Heart left ventricle (tissue), 16 donors: ENCODE results near the gene ATP2A1. TPM values are rescaled to one million over a fixed set of nuclear protein-coding genes. Genes with fewer than 3 reads are reported as not detected.

Experiments used
- ATAC-seq, 4 donors: fragments of 200-7000 bp; cut with Tn5 transposase; one replicate each; pipeline ENCODE4 v1.9.1; 2020 to 2022; ENCODE audit warnings: moderate library complexity in 4 of 4, mild to moderate bottlenecking in 3 of 4, moderate number of reproducible peaks in 1 of 4
- DNase-seq, 5 donors: peaks; one replicate each; pipeline ENCODE4 v3.0.0-alpha.2; 2020
- H3K27ac ChIP-seq, 12 donors: fragments of 200-600 bp; sonication (generic) in 4 of 12; one replicate each; pipeline versions ENCODE4 v1.5.0 to v1.8.0; 2016 to 2022; ENCODE audit warnings: mild to moderate bottlenecking in 2 of 12
- H3K27me3 ChIP-seq, 9 donors: fragments of 200-600 bp; sonication (generic) in 2 of 9; one replicate each; pipeline versions ENCODE4 v1.5.1 to v1.8.0; 2016 to 2022; ENCODE audit warnings: mild to moderate bottlenecking in 3 of 9
- H3K36me3 ChIP-seq, 9 donors: fragments of 200-600 bp; sonication (generic) in 2 of 9; one replicate each; pipeline versions ENCODE4 v1.5.0 to v1.8.0; 2018 to 2022; ENCODE audit warnings: mild to moderate bottlenecking in 2 of 9
- H3K4me1 ChIP-seq, 12 donors: fragments of 200-600 bp; sonication (generic) in 4 of 12; one replicate each; pipeline versions ENCODE4 v1.5.0 to v1.8.0; 2016 to 2022; ENCODE audit warnings: mild to moderate bottlenecking in 3 of 12
- H3K4me3 ChIP-seq, 12 donors: fragments of 200-600 bp; sonication (generic) in 4 of 12; one replicate each; pipeline versions ENCODE4 v1.5.0 to v1.8.0; 2017 to 2022; ENCODE audit warnings: mild to moderate bottlenecking in 9 of 12, moderate library complexity in 4 of 12
- H3K9me3 ChIP-seq, 12 donors: fragments of 200-600 bp; sonication (generic) in 4 of 12; one replicate each; pipeline versions ENCODE4 v1.5.0 to v1.8.0; 2016 to 2022; ENCODE audit warnings: mild to moderate bottlenecking in 1 of 12
- CTCF ChIP-seq, 12 donors: fragments of 200-600 bp; sonication (generic) in 4 of 12; IDR thresholded peaks; one replicate each; pipeline versions ENCODE4 v1.5.0 to v1.8.0; 2018 to 2022; ENCODE audit warnings: antibody characterized with exemption in 12 of 12, mild to moderate bottlenecking in 5 of 12
- POLR2A ChIP-seq, 2 donors: fragments of 450-650 bp; IDR thresholded peaks; one replicate each; pipeline ENCODE4 v1.6.1; 2017; ENCODE audit warnings: antibody characterized with exemption in 2 of 2, mild to moderate bottlenecking in 2 of 2, moderate library complexity in 2 of 2
- WGBS, 4 donors: extraction: QIAGEN DNeasy Blood & Tissue Kit in 2 of 4; methylation state at CpG; one replicate each; pipeline versions ENCODE4 v1.1.5 to v1.1.7; 2013 to 2018; 5-methylcytosine and 5-hydroxymethylcytosine counted together
- intact Hi-C, 10 donors: fragments of 100-400 bp; cut with DNase I; formaldehyde crosslinking; loops; one replicate each; pipeline versions ENCODE4 v1.11.1 to v1.14.2; 2022
- polyA plus RNA-seq, 2 donors: library from polyadenylated mRNA; stranded (reverse); fragments of 200-250 nt; gene quantifications; one replicate each; pipeline ENCODE4 v1.2.3, GENCODE V29; 2013
- total RNA-seq, 9 donors: library from RNA; depleted of rRNA in 2 of 9; stranded (reverse); fragments of >200 nt in 2 of 9; fragmentation: NEBNext Ultra II Directional in 3 of 9; extraction: Animal tissue kit (Norgen Biotek cat#: 25700) in 3 of 9; gene quantifications; one replicate each; pipeline versions ENCODE4 v1.1.0 to v1.2.4, GENCODE V29; 2016 to 2023
- donor health status: ischemic (EF 13 %, LVEDD 7.1; RV severe dilation, severe dysfunction).
- donor health status: healthy with polysubstance abuse.
- donor health status: DM: no; HTN: yes; CAD: no.
- donor health status: DM: no; HTN: no; CAD: no.
- donor health status: ischemic (EF 25% LVEDD 6.9; RV normal size, moderate dysfunction).
- donor health status: ischemic (EF 25% LVEDD 5.7; RV mildly dilated, moderate dysfunction).
- donor health status: healthy.
- donor health status: DM: yes; HTN: yes; CAD: no.
- donor health status: ischemic (EF 35%, LVEDD 5.7; RV mildly dilated, moderate dysfunction).
- donor health status: nonischemic (EF 11% LVEDD 7.7; RV severe dilation, severe dysfunction).
- donor health status: DM: yes; HTN: yes; CAD: no.
- donor health status: PGD.
- donor health status: ischemic (EF 29% LVEDD 5.4; RV normal size, mild dysfunction).
- donor health status: nonischemic (EF 23%, LVEDD 6.1; RV moderate dilation, normal function).

The ATP2A1 gene
- total and polyA plus RNA-seq, 11 donors, result 0.06 to 0.63 (median 0.39) TPM; not detected in 4

GRCh38 chr16:28933171-28933570 lies 54.9 kb downstream of the ATP2A1 start:
- 78 to 84% (median 83%) methylated on average over 8 of the region's 8 CpGs for WGBS, 4 donors
- TF ChIP-seq CTCF (IDR thresholded peaks at IDR 0.05), result no peak
- TF ChIP-seq POLR2A (IDR thresholded peaks at IDR 0.05), result no peak
- Histone ChIP-seq H3K4me1 (peaks cover 0 to 19% (median 0%) of the 10 kb centered on the region in 12 donors), H3K9me3 (no peaks in the 10 kb centered on the region), H3K27ac (no peak overlapping the region), H3K27me3 (no peaks in the 10 kb centered on the region), H3K4me3 (no peak overlapping the region), H3K36me3 (no peaks in the 10 kb centered on the region)
- intact Hi-C loops, result no loop called here
- DNase-seq (no peak), ATAC-seq (no peak)

- H3K9me3 ChIP-seq, result no peaks in the 10 kb centered on the region
- TF ChIP-seq CTCF (IDR thresholded peaks at IDR 0.05), result no peak
- WGBS, 4 donors, result 88 to 95% (median 94%) methylated on average over 4 of the region's 4 CpGs
Observed at GRCh38 chr16:28935346-28935745, 57.1 kb downstream of the ATP2A1 start.

GRCh38 chr16:28935924-28936783 lies 57.9 kb downstream of the ATP2A1 start:
- no peak overlapping the region for H3K27ac ChIP-seq
- ATAC-seq, result peak; percentile 86 to 98 (median 97)
- no peaks in the 10 kb centered on the region for H3K27me3 ChIP-seq

More at GRCh38 chr16:28935346-28935745, 57.1 kb downstream of the ATP2A1 start:
- Histone ChIP-seq H3K27me3 (no peaks in the 10 kb centered on the region), H3K36me3 (no peaks in the 10 kb centered on the region), H3K4me3 (no peak overlapping the region), H3K4me1 (peaks cover 0 to 18% (median 0%) of the 10 kb centered on the region in 12 donors), H3K27ac (no peak overlapping the region)
- DNase-seq (no peak), ATAC-seq (no peak)
- intact Hi-C loops, result loop anchor here in 1 of 10 donors (5.0 kb wide), 1 partner anchor 48 kb away; no protein-coding TSS in a partner anchor

More at GRCh38 chr16:28935924-28936783, 57.9 kb downstream of the ATP2A1 start:
- no peaks in the 10 kb centered on the region for H3K36me3 ChIP-seq
- H3K4me1 ChIP-seq, result peaks cover 0 to 12% (median 0%) of the 10 kb centered on the region in 12 donors
- H3K4me3 ChIP-seq, result peak overlapping the region in 9 of 12 donors; percentile 12 to 48 (median 28)
- TF ChIP-seq POLR2A (IDR thresholded peaks at IDR 0.05), result no peak
- TF ChIP-seq CTCF (IDR thresholded peaks at IDR 0.05), result no peak
- H3K9me3 ChIP-seq, result no peaks in the 10 kb centered on the region
- 29 to 41% (median 34%) methylated on average over 29 to 36 of the region's 36 CpGs for WGBS, 4 donors
- peak; percentile 72 to 93 (median 84) for DNase-seq
- intact Hi-C loops, result loop anchor here in 1 of 10 donors (5.0 kb wide), 1 partner anchor 49 kb away; no protein-coding TSS in a partner anchor
